Muscle of back (tissue), 11 donors: ENCODE results near the gene NEK6. TPM values are rescaled to one million over a fixed set of nuclear protein-coding genes. Genes with fewer than 3 reads are reported as not detected.
"Not testable (repeated sequence)": the region's sequence is repeated elsewhere in the genome, so short reads cannot be mapped to it uniquely, and the experiment has no call there.

Experiments used
- DNase-seq, 3 donors: peaks; one replicate each; pipeline versions ENCODE4 v3.0.0 to v3.0.0-alpha.2; 2013
- polyA plus RNA-seq, 10 donors: library from polyadenylated mRNA; unstranded; fragments of 120-200 nt; gene quantifications; one replicate each; pipeline ENCODE4 v1.2.1, GENCODE V29; 2013; ENCODE audit not compliant: insufficient read length in 10 of 10

The NEK6 gene
- polyA plus RNA-seq, 10 donors: 35.0 to 48.2 (median 39.1) TPM

- DNase-seq: peak in 2 of 3 donors; percentile 46 to 63
Observed at GRCh38 chr9:124222918-124223720, 34.6 kb upstream of the NEK6 start.

- no peak for DNase-seq
Observed at GRCh38 chr9:124225945-124226344, 31.8 kb upstream of the NEK6 start.

GRCh38 chr9:124228516-124228915, 29.2 kb upstream of the NEK6 start:
- DNase-seq: no peak

- no peak for DNase-seq
Observed at GRCh38 chr9:124231095-124231737, 26.5 kb upstream of the NEK6 start.

GRCh38 chr9:124238546-124239140, 19.1 kb upstream of the NEK6 start:
- no peak for DNase-seq

GRCh38 chr9:124239249-124240073, 18.3 kb upstream of the NEK6 start:
- DNase-seq: no peak

- DNase-seq: peak; percentile 74 to 96 (median 88)
Observed at GRCh38 chr9:124242331-124243194, 15.2 kb upstream of the NEK6 start.

- not testable (repeated sequence) for DNase-seq
Observed at GRCh38 chr9:124247393-124247792, 10.4 kb upstream of the NEK6 start.

- DNase-seq: no peak
Observed at GRCh38 chr9:124248066-124248465, 9.7 kb upstream of the NEK6 start.

- DNase-seq: no peak
Observed at GRCh38 chr9:124248960-124249359, 8.8 kb upstream of the NEK6 start.

- DNase-seq: peak in 1 of 3 donors; percentile 63
Observed at GRCh38 chr9:124251204-124251603, 6.5 kb upstream of the NEK6 start.

GRCh38 chr9:124251605-124252378, 6.0 kb upstream of the NEK6 start:
- DNase-seq: peak in 2 of 3 donors; percentile 45 to 76

GRCh38 chr9:124252878-124253277, 4.9 kb upstream of the NEK6 start:
- DNase-seq: not testable (repeated sequence)

- no peak for DNase-seq
Observed at GRCh38 chr9:124254261-124254682, 3.5 kb upstream of the NEK6 start.

GRCh38 chr9:124255222-124255621, 2.5 kb upstream of the NEK6 start:
- DNase-seq: no peak

- peak in 1 of 3 donors; percentile 64 for DNase-seq
Observed at GRCh38 chr9:124256517-124257069, 1.2 kb upstream of the NEK6 start.

- DNase-seq: peak in 1 of 3 donors; percentile 85
Observed at GRCh38 chr9:124257070-124257843, 492 bp upstream of the NEK6 start.

GRCh38 chr9:124258607-124259157, 933 bp downstream of the NEK6 start:
- peak in 1 of 3 donors; percentile 82 for DNase-seq
